ENCODE data around the gene TNFRSF18. TPM values are rescaled to one million over a fixed set of nuclear protein-coding genes. Genes with fewer than 3 reads are reported as not detected.

The TNFRSF18 gene
- total and polyA plus RNA-seq, 10 of the 15 experiments (the other 5 are each of a cell fraction or from before 2014, with no cell fraction given) = 0.18 to 7.5 (median 1.5) TPM; not detected in 1

GRCh38 chr1:1202831-1203560, 3.4 kb downstream of the TNFRSF18 start:
- no peak for FAIRE-seq
- ChIA-PET CTCF (no interaction called here), POLR2A (no interaction called here), RAD21 (ENCODE audit: unreplicated experiment) (no interaction called here), SMC1A (ENCODE audit: uncharacterized antibody, unreplicated experiment) (no interaction called here)
- no peak overlapping the region for H3K9ac ChIP-seq (ENCODE audit: control insufficient read depth, insufficient read depth, low read length)
- H3K36me3 ChIP-seq (ENCODE audit: control insufficient read depth in 2 of 2, insufficient read depth in 2 of 2, low read length in 1 of 2) = no peaks in the 10 kb centered on the region
- in situ Hi-C loops (cut with MboI) (no loop called here), intact Hi-C loops (cut with micrococcal nuclease; ENCODE audit: unreplicated experiment) (no loop called here)
- TF ChIP-seq IKZF2 (IDR thresholded peaks at IDR 0.05) (no peak), ZBTB4 (CRISPR knock-in tag; IDR thresholded peaks at IDR 0.05) (no peak), HDAC6 (IDR thresholded peaks at IDR 0.05; ENCODE audit: unreplicated experiment) (no peak), RBBP5 (conservative IDR thresholded peaks at IDR 0.05) (no peak), SRF (IDR thresholded peaks at IDR 0.05; ENCODE audit: low read depth in 2 of 2, low read length in 2 of 2) (no peak), USF1 (IDR thresholded peaks at IDR 0.05; ENCODE audit: borderline replicate concordance, extremely low read length, insufficient read depth, low read depth, low read length) (no peak), PAX5 (IDR thresholded peaks at IDR 0.05; ENCODE audit: borderline replicate concordance, low read depth, low read length) (no peak), CHD4 (IDR thresholded peaks at IDR 0.05) (no peak), NFXL1 (IDR thresholded peaks at IDR 0.05; ENCODE audit: borderline replicate concordance) (no peak), HCFC1 (IDR thresholded peaks at IDR 0.05; ENCODE audit: low read length) (no peak)
- peaks cover 19% of the 10 kb centered on the region for H3K4me1 ChIP-seq (ENCODE audit: control insufficient read depth, insufficient read depth, low read length)
- DNase-seq (ENCODE audit: low read depth, low spot score) = no peak
- H3K27me3 ChIP-seq (replicated peaks in 1 of 2; ENCODE audit: control insufficient read depth in 2 of 2, insufficient read depth in 2 of 2, low read length in 1 of 2) = peaks cover 0 to 8% of the 10 kb centered on the region in 2 experiments; a peak in 1 of 4 replicates
- no peaks in the 10 kb centered on the region for H3K9me3 ChIP-seq (replicated peaks; ENCODE audit: control insufficient read depth, insufficient read depth, low read length)
- H4K20me1 ChIP-seq (ENCODE audit: control insufficient read depth, insufficient read depth) = no peaks in the 10 kb centered on the region
- ATAC-seq = no peak
- H3K4me2 ChIP-seq (ENCODE audit: control insufficient read depth, insufficient read depth) = no peak overlapping the region
- WGBS (ENCODE audit: insufficient coverage, insufficient replicate concordance, low lambda C conversion rate, missing lambda C conversion rate) = 51% methylated on average over 24 of the region's 27 CpGs
- H3K79me2 ChIP-seq (ENCODE audit: control insufficient read depth, insufficient read depth, low read length) = no peaks in the 10 kb centered on the region
- no peak overlapping the region for H2AFZ ChIP-seq (ENCODE audit: control insufficient read depth, low read depth, low read length)
- BruUV-seq (replicated peaks) = no TSS peak
- no peak overlapping the region for H3K27ac ChIP-seq (ENCODE audit: control insufficient read depth, insufficient read depth)
- no peak overlapping the region for H3K4me3 ChIP-seq
